GM18499 (cell line): ENCODE measurements around the gene ATP9A.

Experiments used
- ATAC-seq: cut with Tn5 transposase; IDR thresholded peaks from one replicate; pipeline ENCODE4 v1.9.1; 2021; ENCODE audit warnings: moderate number of reproducible peaks; ENCODE audit not compliant: insufficient read depth, unreplicated experiment

Gene ATP9A

GRCh38 chr20:51636123-51636522 is 132.1 kb downstream of the ATP9A start:
- no peak for ATAC-seq

GRCh38 chr20:51635680-51636079 is 132.5 kb downstream of the ATP9A start:
- no peak for ATAC-seq

GRCh38 chr20:51634877-51635276 is 133.3 kb downstream of the ATP9A start:
- no peak for ATAC-seq

- no peak for ATAC-seq
Observed at GRCh38 chr20:51634257-51634656, 133.9 kb downstream of the ATP9A start.

GRCh38 chr20:51633430-51633829 is 134.8 kb downstream of the ATP9A start:
- no peak for ATAC-seq

GRCh38 chr20:51631953-51632352 is 136.2 kb downstream of the ATP9A start:
- no peak for ATAC-seq

GRCh38 chr20:51631011-51631950 is 136.9 kb downstream of the ATP9A start:
- no peak for ATAC-seq

GRCh38 chr20:51629399-51630058 is 138.7 kb downstream of the ATP9A start:
- ATAC-seq, result no peak

- ATAC-seq, result no peak
Observed at GRCh38 chr20:51628533-51629398, 139.4 kb downstream of the ATP9A start.

- ATAC-seq, result no peak
Observed at GRCh38 chr20:51627586-51627985, 140.6 kb downstream of the ATP9A start.

GRCh38 chr20:51625105-51625504 is 143.1 kb downstream of the ATP9A start:
- no peak for ATAC-seq

- no peak for ATAC-seq
Observed at GRCh38 chr20:51624157-51624731, 143.9 kb downstream of the ATP9A start.

- no peak for ATAC-seq
Observed at GRCh38 chr20:51623255-51623654, 144.9 kb downstream of the ATP9A start.

GRCh38 chr20:51622004-51622874 is 146.0 kb downstream of the ATP9A start:
- ATAC-seq, result no peak

- no peak for ATAC-seq
Observed at GRCh38 chr20:51620432-51620831, 147.8 kb downstream of the ATP9A start.

GRCh38 chr20:51616060-51616459 is 152.1 kb downstream of the ATP9A start:
- ATAC-seq, result no peak

GRCh38 chr20:51614687-51615086 is 153.5 kb downstream of the ATP9A start:
- ATAC-seq, result no peak

- no peak for ATAC-seq
Observed at GRCh38 chr20:51613580-51613979, 154.6 kb downstream of the ATP9A start.

- no peak for ATAC-seq
Observed at GRCh38 chr20:51612896-51613295, 155.3 kb downstream of the ATP9A start.

GRCh38 chr20:51611625-51611890 is 156.6 kb downstream of the ATP9A start:
- no peak for ATAC-seq
